ENCODE data around the gene AGRP. TPM values are rescaled to one million over a fixed set of nuclear protein-coding genes. Genes with fewer than 3 reads are reported as not detected.

The AGRP gene
- total RNA-seq, 1 donor from 2014 or later: 8.5 TPM

- H3K4me3 ChIP-seq: no peak overlapping the region
- peak overlapping the region; percentile 80 for H3K27ac ChIP-seq
- no peaks in the 10 kb centered on the region for H3K27me3 ChIP-seq (ENCODE audit: low read depth)
- no peak for TF ChIP-seq CTCF (IDR thresholded peaks at IDR 0.05)
- H3K4me1 ChIP-seq: peaks cover 81% of the 10 kb centered on the region
- no peaks in the 10 kb centered on the region for H3K9me3 ChIP-seq
- no peak for DNase-seq
- intact Hi-C loops (cut with DNase I): no loop called here
- ATAC-seq: no peak
- peaks cover 18% of the 10 kb centered on the region for H3K36me3 ChIP-seq
Measured at GRCh38 chr16:67460168-67460567, 23.2 kb downstream of the AGRP start.

- intact Hi-C loops (cut with DNase I): no loop called here
- peaks cover 17% of the 10 kb centered on the region for H3K36me3 ChIP-seq
- H3K9me3 ChIP-seq: no peaks in the 10 kb centered on the region
- peaks cover 78% of the 10 kb centered on the region for H3K4me1 ChIP-seq
- H3K27me3 ChIP-seq (ENCODE audit: low read depth): no peaks in the 10 kb centered on the region
- peak overlapping the region; percentile 80 for H3K27ac ChIP-seq
- DNase-seq (peak; percentile 55), ATAC-seq (peak; percentile 17 to 18)
- H3K4me3 ChIP-seq: no peak overlapping the region
- TF ChIP-seq CTCF (IDR thresholded peaks at IDR 0.05): no peak
Measured at GRCh38 chr16:67459861-67460150, 23.5 kb downstream of the AGRP start.

GRCh38 chr16:67459066-67459860 is 24.1 kb downstream of the AGRP start:
- intact Hi-C loops (cut with DNase I): no loop called here
- Histone ChIP-seq H3K27me3 (ENCODE audit: low read depth) (no peaks in the 10 kb centered on the region), H3K36me3 (peaks cover 15% of the 10 kb centered on the region), H3K9me3 (no peaks in the 10 kb centered on the region), H3K4me1 (peaks cover 75% of the 10 kb centered on the region), H3K27ac (peak overlapping the region; percentile 80), H3K4me3 (no peak overlapping the region)
- peak; percentile 75 to 84 for ATAC-seq
- DNase-seq: peak; percentile 71
- no peak for TF ChIP-seq CTCF (IDR thresholded peaks at IDR 0.05)

- Histone ChIP-seq H3K4me1 (peaks cover 79% of the 10 kb centered on the region), H3K4me3 (no peak overlapping the region), H3K36me3 (peaks cover 20% of the 10 kb centered on the region), H3K27ac (peak overlapping the region; percentile 80), H3K9me3 (no peaks in the 10 kb centered on the region), H3K27me3 (ENCODE audit: low read depth) (no peaks in the 10 kb centered on the region)
- ATAC-seq (no peak), DNase-seq (no peak)
- intact Hi-C loops (cut with DNase I): no loop called here
- no peak for TF ChIP-seq CTCF (IDR thresholded peaks at IDR 0.05)
Measured at GRCh38 chr16:67458121-67458641, 25.2 kb downstream of the AGRP start.

- H3K36me3 ChIP-seq: peaks cover 25% of the 10 kb centered on the region
- no peak for DNase-seq
- no peak for TF ChIP-seq CTCF (IDR thresholded peaks at IDR 0.05)
Measured at GRCh38 chr16:67457611-67458010, 25.7 kb downstream of the AGRP start.

More at GRCh38 chr16:67457611-67458010, 25.7 kb downstream of the AGRP start:
- no peak for ATAC-seq
- peak overlapping the region; percentile 80 for H3K27ac ChIP-seq
- H3K27me3 ChIP-seq (ENCODE audit: low read depth): no peaks in the 10 kb centered on the region
- H3K4me1 ChIP-seq: peaks cover 76% of the 10 kb centered on the region
- no peak overlapping the region for H3K4me3 ChIP-seq
- no peaks in the 10 kb centered on the region for H3K9me3 ChIP-seq
- intact Hi-C loops (cut with DNase I): no loop called here
